Mesenchymal stem cell (in vitro differentiated cells and primary cell): Measurements from ENCODE around the gene TWIST1. TPM values are rescaled to one million over a fixed set of nuclear protein-coding genes. Genes with fewer than 3 reads are reported as not detected.

Experiments used
- DNase-seq: peaks from one replicate; pipeline ENCODE4 v3.0.0-alpha.2; 2013
- H2AFZ ChIP-seq: one replicate; pipeline ENCODE4 v1.6.1; 2013; ENCODE audit warnings: low read depth, mild to moderate bottlenecking, control low read depth, inconsistent platforms, low read length, moderate library complexity
- H2AK5ac ChIP-seq: 2 replicates; pipeline ENCODE4 v1.6.1; 2013; ENCODE audit warnings: low read length, moderate library complexity, mild to moderate bottlenecking, inconsistent platforms; ENCODE audit not compliant: severe bottlenecking
- H2BK120ac ChIP-seq: one replicate; pipeline ENCODE4 v1.6.1; 2013; ENCODE audit warnings: low read depth, mild to moderate bottlenecking, inconsistent platforms, low read length, moderate library complexity
- H2BK12ac ChIP-seq, 2 experiments: one replicate each; pipeline ENCODE4 v1.6.1; 2013; ENCODE audit warnings: inconsistent platforms in 2 of 2, low read length in 2 of 2, mild to moderate bottlenecking in 2 of 2, moderate library complexity in 2 of 2, control low read depth in 1 of 2
- H2BK15ac ChIP-seq: one replicate; pipeline ENCODE4 v1.6.1; 2013; ENCODE audit warnings: mild to moderate bottlenecking, low read depth, inconsistent platforms; ENCODE audit not compliant: poor library complexity, severe bottlenecking
- H2BK5ac ChIP-seq: 2 replicates; pipeline ENCODE4 v1.6.1; 2013; ENCODE audit warnings: low read depth, mild to moderate bottlenecking, low read length, control low read depth, inconsistent platforms; ENCODE audit not compliant: poor library complexity, severe bottlenecking
- H3K14ac ChIP-seq, 2 experiments: one replicate each; pipeline ENCODE4 v1.6.1; 2013; ENCODE audit warnings: inconsistent platforms in 2 of 2, low read length in 2 of 2, control low read depth in 1 of 2, mild to moderate bottlenecking in 1 of 2, moderate library complexity in 1 of 2
- H3K18ac ChIP-seq, 2 experiments: one replicate each; pipeline ENCODE4 v1.6.1; 2013; ENCODE audit warnings: inconsistent platforms in 2 of 2, low read length in 2 of 2, control low read depth in 1 of 2, low read depth in 1 of 2, mild to moderate bottlenecking in 1 of 2
- H3K23ac ChIP-seq, 2 experiments: one replicate each; pipeline ENCODE4 v1.6.1; 2013; ENCODE audit warnings: inconsistent platforms in 2 of 2, low read length in 2 of 2, mild to moderate bottlenecking in 2 of 2, moderate library complexity in 2 of 2, control low read depth in 1 of 2
- H3K27ac ChIP-seq: 2 replicates; pipeline ENCODE4 v1.5.1; 2013; ENCODE audit warnings: mild to moderate bottlenecking, moderate library complexity, low read length, control low read depth, inconsistent platforms; ENCODE audit not compliant: poor library complexity, severe bottlenecking
- H3K27me3 ChIP-seq, 2 experiments: 2 replicates each; pipeline versions ENCODE4 v1.6.1 to v1.7.0; 2013; ENCODE audit warnings: low read length in 2 of 2, mild to moderate bottlenecking in 2 of 2, moderate library complexity in 2 of 2, control low read depth in 1 of 2, inconsistent platforms in 1 of 2; ENCODE audit not compliant: control insufficient read depth in 1 of 2, insufficient read depth in 1 of 2
- H3K36me3 ChIP-seq, 2 experiments: 2 replicates each; pipeline versions ENCODE4 v1.6.1 to v1.7.0; 2013; ENCODE audit warnings: low read length in 2 of 2, control low read depth in 1 of 2, inconsistent platforms in 1 of 2, low read depth in 1 of 2, mild to moderate bottlenecking in 1 of 2; ENCODE audit not compliant: insufficient read depth in 2 of 2, control insufficient read depth in 1 of 2
- H3K4ac ChIP-seq, 2 experiments: one replicate each; pipeline ENCODE4 v1.6.1; 2013; ENCODE audit warnings: inconsistent platforms in 2 of 2, low read length in 2 of 2, mild to moderate bottlenecking in 2 of 2, moderate library complexity in 2 of 2, control low read depth in 1 of 2, low read depth in 1 of 2
- H3K4me1 ChIP-seq: 2 replicates; pipeline ENCODE4 v1.6.1; 2013; ENCODE audit warnings: low read depth, low read length, control low read depth; ENCODE audit not compliant: control insufficient read depth, insufficient read depth
- H3K4me2 ChIP-seq: 2 replicates; pipeline ENCODE4 v1.6.1; 2013; ENCODE audit warnings: low read length, mild to moderate bottlenecking, inconsistent platforms; ENCODE audit not compliant: poor library complexity, severe bottlenecking
- H3K4me3 ChIP-seq, 2 experiments: 2 replicates each; pipeline versions ENCODE4 v1.5.1 to v1.7.0; 2013; ENCODE audit warnings: low read length in 2 of 2, mild to moderate bottlenecking in 2 of 2, control low read depth in 1 of 2, low read depth in 1 of 2; ENCODE audit not compliant: insufficient read depth in 1 of 2
- H3K79me1 ChIP-seq: replicated peaks from 2 replicates; pipeline ENCODE4 v1.6.1; 2013; ENCODE audit warnings: mild to moderate bottlenecking, control low read depth, low read length, inconsistent platforms; ENCODE audit not compliant: poor library complexity, severe bottlenecking
- H3K9ac ChIP-seq: 2 replicates; pipeline ENCODE4 v1.7.0; 2013; ENCODE audit warnings: mild to moderate bottlenecking, low read length, moderate library complexity
- H3K9me3 ChIP-seq: 2 replicates; pipeline ENCODE4 v1.7.0; 2013; ENCODE audit warnings: mild to moderate bottlenecking, low read length; ENCODE audit not compliant: control insufficient read depth
- H4K8ac ChIP-seq: one replicate; pipeline ENCODE4 v1.6.1; 2013; ENCODE audit warnings: inconsistent platforms, mild to moderate bottlenecking, low read length, moderate library complexity
- H4K91ac ChIP-seq: one replicate; pipeline ENCODE4 v1.6.1; 2013; ENCODE audit warnings: mild to moderate bottlenecking, low read length, inconsistent platforms
- WGBS: methylation state at CpG from one replicate; pipeline ENCODE4 v1.1.7; 2013; ENCODE audit warnings: mixed read lengths; 5-methylcytosine and 5-hydroxymethylcytosine counted together
- polyA plus RNA-seq, 2 experiments: library from polyadenylated mRNA; stranded (reverse); fragments of 200-250 nt; gene quantifications; one replicate each; pipeline ENCODE4 v1.2.3, GENCODE V29; 2013

The TWIST1 gene
- 18.3 TPM for polyA plus RNA-seq (2013, experiment 1 of 2)
- polyA plus RNA-seq (2013, experiment 2 of 2) = 18.4 TPM

DNA sequence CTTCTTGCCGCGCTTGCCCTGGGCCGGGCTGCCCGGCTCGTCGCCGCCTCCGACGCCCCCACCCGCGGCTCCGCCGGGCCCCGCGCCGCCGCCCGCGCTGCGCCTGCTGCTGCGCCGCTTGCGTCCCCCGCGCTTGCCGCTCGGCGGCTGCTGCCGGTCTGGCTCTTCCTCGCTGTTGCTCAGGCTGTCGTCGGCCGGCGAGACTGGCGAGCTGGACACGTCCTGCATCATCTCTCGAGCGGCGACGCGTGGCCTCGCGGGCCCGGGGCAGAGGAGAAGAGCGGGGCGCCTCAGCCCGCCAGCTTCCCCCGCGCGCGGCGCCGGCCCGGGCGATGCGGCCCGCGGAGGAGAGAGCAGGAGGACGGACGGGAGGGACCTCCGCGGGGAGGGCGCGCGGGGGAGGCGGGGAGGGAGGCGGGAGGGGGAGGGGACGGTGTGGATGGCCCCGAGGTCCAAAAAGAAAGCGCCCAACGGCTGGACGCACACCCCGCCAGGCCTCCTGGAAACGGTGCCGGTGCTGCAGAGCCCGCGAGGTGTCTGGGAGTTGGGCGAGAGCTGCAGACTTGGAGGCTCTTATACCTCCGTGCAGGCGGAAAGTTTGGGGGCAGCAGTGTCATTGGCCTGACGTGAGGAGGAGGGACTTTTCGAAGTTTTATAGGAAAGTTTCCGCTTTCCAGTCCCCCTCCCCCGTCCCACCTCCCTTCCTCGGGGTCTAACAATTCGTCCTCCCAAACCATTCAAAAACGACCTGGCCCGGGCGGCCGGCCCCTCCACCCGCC is at the start of gene TWIST1:
TWIST1 (minus strand) TSS at position 546 of the 779 bp plus-strand sequence; CDS start at position 231, 315 bp downstream.
- peak within 1 kb of the TSS in 1 of 2 experiments; percentile 94 for H2BK12ac ChIP-seq
- no peaks in the 10 kb centered on the region for H3K9me3 ChIP-seq
- peak within 1 kb of the TSS; percentile 13 for H2AK5ac ChIP-seq
- H4K8ac ChIP-seq = peak within 1 kb of the TSS; percentile 94
- peak within 1 kb of the TSS; percentile 80 for H2AFZ ChIP-seq
- H3K14ac ChIP-seq = peak within 1 kb of the TSS in 1 of 2 experiments; percentile 98
- peaks cover 16% of the 10 kb centered on the region for H3K4me1 ChIP-seq
- 2% methylated on average over 53 of the region's 91 CpGs for WGBS
- peaks cover 0 to 2% of the 10 kb centered on the region in 2 experiments for H3K36me3 ChIP-seq
- H3K27me3 ChIP-seq = no peaks in the 10 kb centered on the region
- peak within 1 kb of the TSS; percentile 99 for H3K9ac ChIP-seq
- H3K27ac ChIP-seq = peak within 1 kb of the TSS; percentile 55
- peak within 1 kb of the TSS; percentile 99 for H3K4me3 ChIP-seq
- H3K79me1 ChIP-seq = peaks cover 6% of the 10 kb centered on the region
- H2BK5ac ChIP-seq = peak within 1 kb of the TSS; percentile 31
- H2BK15ac ChIP-seq = peak within 1 kb of the TSS; percentile 94
- H2BK120ac ChIP-seq = peak within 1 kb of the TSS; percentile 89
- H4K91ac ChIP-seq = peak within 1 kb of the TSS; percentile 64
- peak within 1 kb of the TSS; percentile 92 to 96 for H3K18ac ChIP-seq
- H3K4me2 ChIP-seq = peak within 1 kb of the TSS; percentile 93
- H3K4ac ChIP-seq = peak within 1 kb of the TSS; percentile 54 to 67
- peak; percentile 91 for DNase-seq
- H3K23ac ChIP-seq = peak within 1 kb of the TSS in 1 of 2 experiments; percentile 72

DNA sequence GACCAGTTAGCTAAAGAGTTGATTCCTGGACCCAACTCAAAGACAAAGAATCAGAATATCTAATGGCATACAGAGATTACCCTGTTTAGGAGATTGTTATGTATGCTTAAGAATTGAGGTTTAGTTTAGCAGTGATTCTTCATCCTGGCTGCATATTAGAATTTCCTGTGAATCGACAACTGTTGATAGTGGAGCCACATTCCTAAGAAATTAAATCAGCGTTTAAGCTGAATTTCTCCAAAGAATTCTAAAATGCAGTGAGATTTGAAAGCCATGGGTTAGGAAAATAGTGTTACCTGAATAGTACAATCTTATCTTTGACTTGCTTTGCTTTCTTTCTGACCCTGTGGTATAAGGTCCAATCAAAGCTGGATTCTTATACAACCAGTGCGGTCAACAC is 44.2 kb upstream of the TWIST1 start:
- no peaks in the 10 kb centered on the region for H3K9me3 ChIP-seq
- H3K4ac ChIP-seq = no peak overlapping the region
- WGBS = 54% methylated on average over 2 of the region's 3 CpGs
- H4K91ac ChIP-seq = no peak overlapping the region
- no peak overlapping the region for H4K8ac ChIP-seq
- no peaks in the 10 kb centered on the region for H3K36me3 ChIP-seq
- H2BK12ac ChIP-seq = no peak overlapping the region
- H3K27me3 ChIP-seq = no peaks in the 10 kb centered on the region
- no peaks in the 10 kb centered on the region for H3K79me1 ChIP-seq
- H3K18ac ChIP-seq = no peak overlapping the region
- H3K4me2 ChIP-seq = no peak overlapping the region
- no peak overlapping the region for H3K23ac ChIP-seq
- no peak overlapping the region for H2BK120ac ChIP-seq
- H2BK5ac ChIP-seq = no peak overlapping the region
- H3K4me3 ChIP-seq = no peak overlapping the region
- H3K4me1 ChIP-seq = no peaks in the 10 kb centered on the region
- no peak overlapping the region for H2BK15ac ChIP-seq
- no peak overlapping the region for H3K9ac ChIP-seq
- DNase-seq = no peak
- no peak overlapping the region for H3K14ac ChIP-seq
- H2AFZ ChIP-seq = no peak overlapping the region
- H3K27ac ChIP-seq = no peak overlapping the region
- no peak overlapping the region for H2AK5ac ChIP-seq

DNA sequence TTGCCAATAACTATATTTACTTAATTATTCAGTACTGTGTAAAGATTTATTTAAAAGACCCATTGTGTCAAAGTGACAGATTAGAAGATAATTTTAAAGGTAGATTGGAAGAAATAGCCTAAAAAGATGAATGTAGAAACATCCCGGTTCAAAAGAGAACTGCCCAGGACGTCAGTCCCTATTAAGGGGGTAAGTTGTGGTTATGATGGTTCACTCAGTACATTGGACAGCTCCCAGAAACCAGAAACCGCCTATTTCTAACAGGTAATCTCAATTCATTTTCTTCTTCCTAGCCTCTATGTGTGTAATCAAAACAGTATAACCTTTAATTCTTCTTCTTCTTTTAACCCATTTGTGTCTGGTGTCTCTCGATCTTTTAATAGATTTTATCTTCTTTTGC is 29.3 kb upstream of the TWIST1 start:
- Histone ChIP-seq H3K14ac (no peak overlapping the region), H3K79me1 (no peaks in the 10 kb centered on the region), H3K4ac (no peak overlapping the region), H3K27me3 (peaks cover 33 to 34% of the 10 kb centered on the region in 2 experiments), H3K18ac (no peak overlapping the region), H2BK5ac (no peak overlapping the region), H4K8ac (no peak overlapping the region), H2BK12ac (no peak overlapping the region), H3K36me3 (no peaks in the 10 kb centered on the region), H3K9ac (no peak overlapping the region), H2AK5ac (no peak overlapping the region), H4K91ac (no peak overlapping the region), H2AFZ (no peak overlapping the region), H3K4me3 (no peak overlapping the region), H3K9me3 (peaks cover 5% of the 10 kb centered on the region), H3K4me2 (no peak overlapping the region), H3K23ac (no peak overlapping the region), H2BK120ac (no peak overlapping the region), H3K4me1 (peaks cover 14% of the 10 kb centered on the region), H3K27ac (no peak overlapping the region), H2BK15ac (no peak overlapping the region)
- DNase-seq = peak; percentile 39
- 0% methylated on average over 3 of the region's 4 CpGs for WGBS

DNA sequence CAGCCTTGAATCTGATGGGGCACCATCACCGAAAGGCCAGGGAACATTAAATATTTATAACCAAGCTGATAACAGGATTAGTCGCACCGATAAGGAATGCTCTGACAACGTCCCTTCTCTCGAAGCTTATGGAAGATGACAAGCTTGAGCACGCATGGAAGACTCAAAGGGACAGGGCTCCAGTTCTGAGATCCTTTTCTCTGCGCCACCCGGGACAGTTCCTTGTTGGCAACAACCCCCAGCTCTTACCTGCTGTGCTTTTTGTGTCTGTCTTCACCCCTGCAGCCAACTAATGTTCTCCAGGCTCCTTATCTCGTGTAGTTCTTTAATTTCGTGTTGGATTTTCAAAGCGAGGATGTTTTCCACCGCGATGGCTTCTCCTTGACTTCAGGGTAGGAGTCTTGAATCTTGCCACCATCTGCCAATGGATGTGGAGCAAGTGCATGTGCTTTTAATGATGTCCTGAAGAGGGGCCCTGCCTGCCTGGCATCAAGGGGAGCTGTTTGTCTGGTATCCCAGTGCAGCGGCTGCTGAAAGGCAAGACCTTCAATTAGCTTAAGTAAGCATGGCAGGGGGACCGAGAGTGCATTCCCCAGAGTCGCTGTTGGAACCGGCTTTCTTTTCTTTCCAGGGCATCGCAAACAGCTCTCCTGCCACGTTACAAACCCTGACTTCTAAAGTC is 28.1 kb upstream of the TWIST1 start:
- Histone ChIP-seq H3K79me1 (no peaks in the 10 kb centered on the region), H4K8ac (no peak overlapping the region), H3K9ac (no peak overlapping the region), H3K4me1 (peaks cover 14% of the 10 kb centered on the region), H3K18ac (no peak overlapping the region), H4K91ac (no peak overlapping the region), H2AFZ (no peak overlapping the region), H2AK5ac (no peak overlapping the region), H3K4me2 (no peak overlapping the region), H3K4me3 (peak overlapping the region in 1 of 2 experiments; percentile 69), H3K4ac (no peak overlapping the region), H3K23ac (no peak overlapping the region), H3K36me3 (no peaks in the 10 kb centered on the region), H3K27ac (no peak overlapping the region), H2BK120ac (no peak overlapping the region), H3K14ac (no peak overlapping the region), H3K27me3 (peaks cover 33 to 34% of the 10 kb centered on the region in 2 experiments), H2BK15ac (no peak overlapping the region), H2BK5ac (no peak overlapping the region), H3K9me3 (peaks cover 5% of the 10 kb centered on the region), H2BK12ac (no peak overlapping the region)
- WGBS = 4% methylated on average over 19 of the region's 19 CpGs
- DNase-seq = no peak
